Activated T-cell treated with anti-CD3 and anti-CD28 coated beads, Interleukin-2, amount 50 U/mL, for 4 hours (primary cell): ENCODE measurements around the gene FUS. TPM values are rescaled to one million over a fixed set of nuclear protein-coding genes. Genes with fewer than 3 reads are reported as not detected.
"Not testable (repeated sequence)": the region's sequence is repeated elsewhere in the genome, so short reads cannot be mapped to it uniquely, and the experiment has no call there.

ENCODE experiments used
- ATAC-seq, 2 donors: fragments of 200-7000 bp; cut with Tn5 transposase; one replicate each; pipeline ENCODE4 v1.10.0; 2021
- DNase-seq: peaks from one replicate; pipeline ENCODE4 v3.0.0-alpha.2; 2020
- H3K27me3 Mint-ChIP-seq: one replicate; pipeline ENCODE4 v1.8.0; 2021; ENCODE audit warnings: low read depth, mixed read lengths
- H3K36me3 Mint-ChIP-seq: one replicate; pipeline ENCODE4 v1.8.0; 2022; ENCODE audit warnings: mixed read lengths; ENCODE audit not compliant: insufficient read depth
- H3K4me1 Mint-ChIP-seq: one replicate; pipeline ENCODE4 v1.8.0; 2021; ENCODE audit warnings: low read depth, mixed read lengths
- H3K4me3 Mint-ChIP-seq: one replicate; pipeline ENCODE4 v1.8.0; 2021; ENCODE audit warnings: mild to moderate bottlenecking, moderate library complexity, mixed read lengths
- H3K9me3 Mint-ChIP-seq: one replicate; pipeline ENCODE4 v1.8.0; 2021; ENCODE audit warnings: mixed read lengths
- total RNA-seq, 3 donors: library from RNA; stranded (reverse); gene quantifications; one replicate each; pipeline ENCODE4 v1.2.1, GENCODE V29; 2021

The FUS gene
- total RNA-seq, 3 donors from 2014 or later: 783 to 850 (median 809) TPM

DNA sequence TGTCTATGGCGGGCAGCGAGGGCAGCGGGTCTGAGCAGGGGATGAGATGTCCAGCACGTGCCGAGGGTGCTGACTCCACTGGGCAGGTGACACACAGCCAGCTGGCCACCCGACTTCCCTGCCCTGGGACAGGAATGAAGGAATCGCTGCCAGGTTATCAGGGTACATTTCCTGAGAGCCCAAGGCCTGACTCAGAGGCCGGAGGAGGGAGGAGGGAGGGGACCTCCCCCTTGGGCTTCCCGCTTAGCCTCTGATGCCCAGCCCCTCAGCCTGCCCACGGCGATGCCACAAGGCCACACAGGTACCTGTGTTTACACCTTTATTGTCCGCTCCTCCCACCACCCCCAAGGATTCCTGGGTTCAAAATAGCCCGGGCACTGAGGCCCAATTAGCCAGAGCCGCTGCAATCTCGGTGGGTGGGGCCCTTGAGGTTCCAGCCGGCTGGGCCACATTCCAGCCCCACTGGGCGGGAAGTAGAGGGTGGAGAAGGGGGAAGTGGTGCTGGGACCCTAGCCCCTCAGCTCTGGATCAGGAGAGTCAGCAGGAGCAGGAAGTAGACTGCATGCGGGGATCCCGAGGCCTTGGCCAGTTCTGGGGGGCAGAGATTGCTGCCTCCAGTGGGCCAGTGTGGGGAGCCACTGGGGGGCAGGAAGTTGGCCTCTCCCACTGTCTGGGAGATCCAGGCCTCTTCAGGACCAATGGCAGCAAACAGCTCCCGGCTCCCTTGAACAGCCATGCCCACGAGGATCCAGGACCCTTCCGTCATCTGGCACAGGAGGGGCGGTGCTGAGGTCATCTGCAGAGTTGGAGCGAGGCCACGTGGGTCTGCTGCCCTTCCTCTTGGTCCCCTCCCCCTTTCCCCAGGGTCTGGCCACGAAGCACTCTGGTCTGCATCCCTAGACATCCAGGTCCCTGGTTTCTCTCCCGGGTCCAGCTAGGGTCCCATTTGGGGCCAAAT is 41.0 kb upstream of the FUS start:
- H3K36me3 Mint-ChIP-seq: no peaks in the 10 kb centered on the region
- H3K27me3 Mint-ChIP-seq: no peaks in the 10 kb centered on the region
- ATAC-seq: no peak
- H3K4me3 Mint-ChIP-seq: no peak overlapping the region
- H3K9me3 Mint-ChIP-seq: no peaks in the 10 kb centered on the region
- no peak for DNase-seq
- H3K4me1 Mint-ChIP-seq: peaks cover 5% of the 10 kb centered on the region

DNA sequence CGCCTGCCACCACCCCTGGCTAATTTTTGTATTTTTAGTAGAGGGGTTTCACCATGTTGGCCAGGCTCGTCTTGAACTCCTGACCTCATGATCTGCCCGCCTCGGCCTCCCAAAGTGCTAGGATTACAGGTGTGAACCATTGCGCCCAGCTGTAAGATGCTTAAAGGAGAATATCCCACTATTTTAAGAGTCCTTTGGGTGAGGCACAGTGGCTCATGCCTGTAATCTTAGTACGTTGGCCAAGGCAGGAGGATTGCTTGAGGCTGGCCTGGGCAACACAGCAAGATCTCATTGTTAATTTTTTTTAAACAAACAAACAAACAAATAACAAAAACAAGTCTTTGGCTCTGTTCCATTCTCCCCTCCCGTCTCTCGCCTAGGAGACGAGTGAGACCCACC is 38.9 kb upstream of the FUS start:
- DNase-seq, ATAC-seq: not testable (repeated sequence)

DNA sequence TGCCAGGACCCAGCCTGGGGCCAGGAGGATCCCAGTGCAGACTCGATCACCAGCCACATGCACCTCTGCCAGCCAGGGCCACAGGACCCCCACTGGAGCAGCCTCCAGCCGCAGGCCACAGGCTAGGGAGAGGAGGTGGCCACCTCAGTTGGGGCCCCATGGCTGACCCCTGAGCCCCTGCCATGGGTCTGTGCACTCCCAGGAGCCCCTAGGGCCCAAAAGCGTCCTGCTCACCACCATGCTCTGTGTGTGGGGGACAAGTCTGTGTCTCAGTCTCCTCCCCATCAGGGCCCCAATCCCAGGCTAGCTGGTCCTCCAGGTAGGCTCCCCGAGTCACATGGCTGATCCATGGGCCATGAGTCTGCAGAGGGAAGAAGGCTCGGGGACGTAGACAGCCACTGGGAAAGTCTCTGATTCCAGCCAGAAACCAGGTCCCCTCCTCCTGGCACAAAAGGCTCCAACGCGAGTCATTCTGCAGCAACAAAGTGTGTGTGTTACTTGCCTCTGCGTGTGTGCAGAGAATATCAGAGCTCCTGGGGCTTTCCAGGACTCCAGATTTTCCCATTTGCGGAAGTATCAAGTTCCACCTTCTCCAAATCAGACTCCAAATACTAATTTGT is 38.3 kb upstream of the FUS start:
- DNase-seq (no peak), ATAC-seq (no peak)
- H3K27me3 Mint-ChIP-seq: no peaks in the 10 kb centered on the region
- H3K4me1 Mint-ChIP-seq: peaks cover 6% of the 10 kb centered on the region
- H3K9me3 Mint-ChIP-seq: no peaks in the 10 kb centered on the region
- H3K36me3 Mint-ChIP-seq: no peaks in the 10 kb centered on the region
- peak overlapping the region; percentile 46 for H3K4me3 Mint-ChIP-seq

More for the DNA sequence above, 38.9 kb upstream of the FUS start:
- H3K4me3 Mint-ChIP-seq, H3K9me3 Mint-ChIP-seq, H3K4me1 Mint-ChIP-seq, H3K36me3 Mint-ChIP-seq, H3K27me3 Mint-ChIP-seq: not testable (repeated sequence)

DNA sequence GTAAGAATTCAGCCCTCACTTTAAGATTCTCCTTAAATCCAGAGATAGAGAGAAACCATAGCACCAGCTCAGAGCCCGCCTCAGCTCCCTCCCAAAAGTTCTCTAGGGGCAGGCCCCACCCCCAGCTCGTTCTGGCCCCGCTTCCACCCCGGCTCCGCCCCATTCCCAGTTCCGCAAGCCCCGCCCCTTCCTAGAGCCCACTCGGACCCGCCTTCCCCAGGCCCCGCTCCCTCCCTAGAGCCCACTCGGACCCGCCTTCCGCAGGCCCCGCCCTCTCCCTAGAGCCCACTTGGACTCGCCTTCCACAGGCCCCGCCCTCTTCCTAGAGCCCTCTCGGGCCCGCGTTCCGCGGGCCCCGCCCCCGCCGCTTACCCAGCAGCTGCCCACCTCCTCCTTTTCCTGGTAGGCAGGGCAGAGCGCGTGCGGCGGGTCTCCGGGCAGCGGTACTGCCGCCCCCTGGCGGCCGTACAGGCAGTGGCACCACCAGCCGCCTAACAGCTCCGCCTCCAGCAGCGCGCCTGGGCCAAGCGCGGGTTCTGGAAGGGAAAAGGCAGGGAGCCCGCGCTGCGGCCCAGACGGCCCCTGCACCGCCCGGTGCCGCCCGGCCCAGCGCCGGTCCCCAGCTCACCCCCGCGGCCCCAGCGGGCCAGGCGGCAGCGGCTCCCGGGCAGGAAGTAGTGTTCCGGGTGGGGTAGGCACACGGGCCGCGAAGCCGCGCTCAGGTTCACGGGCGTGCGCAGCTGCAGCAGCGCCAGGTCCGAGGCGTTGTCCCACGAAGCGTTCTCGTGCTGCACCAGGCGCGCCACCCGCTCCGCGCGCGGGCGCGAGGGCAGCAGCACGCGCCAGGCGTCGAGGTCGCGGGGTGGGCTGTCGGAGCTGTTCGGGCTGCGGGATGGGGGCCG is 37.6 kb upstream of the FUS start:
- DNase-seq (peak; percentile 97), ATAC-seq (peak; percentile 92 to 94)
- peak overlapping the region; percentile 46 for H3K4me3 Mint-ChIP-seq
- H3K4me1 Mint-ChIP-seq: peaks cover 6% of the 10 kb centered on the region
- no peaks in the 10 kb centered on the region for H3K9me3 Mint-ChIP-seq
- H3K27me3 Mint-ChIP-seq: no peaks in the 10 kb centered on the region
- H3K36me3 Mint-ChIP-seq: no peaks in the 10 kb centered on the region

DNA sequence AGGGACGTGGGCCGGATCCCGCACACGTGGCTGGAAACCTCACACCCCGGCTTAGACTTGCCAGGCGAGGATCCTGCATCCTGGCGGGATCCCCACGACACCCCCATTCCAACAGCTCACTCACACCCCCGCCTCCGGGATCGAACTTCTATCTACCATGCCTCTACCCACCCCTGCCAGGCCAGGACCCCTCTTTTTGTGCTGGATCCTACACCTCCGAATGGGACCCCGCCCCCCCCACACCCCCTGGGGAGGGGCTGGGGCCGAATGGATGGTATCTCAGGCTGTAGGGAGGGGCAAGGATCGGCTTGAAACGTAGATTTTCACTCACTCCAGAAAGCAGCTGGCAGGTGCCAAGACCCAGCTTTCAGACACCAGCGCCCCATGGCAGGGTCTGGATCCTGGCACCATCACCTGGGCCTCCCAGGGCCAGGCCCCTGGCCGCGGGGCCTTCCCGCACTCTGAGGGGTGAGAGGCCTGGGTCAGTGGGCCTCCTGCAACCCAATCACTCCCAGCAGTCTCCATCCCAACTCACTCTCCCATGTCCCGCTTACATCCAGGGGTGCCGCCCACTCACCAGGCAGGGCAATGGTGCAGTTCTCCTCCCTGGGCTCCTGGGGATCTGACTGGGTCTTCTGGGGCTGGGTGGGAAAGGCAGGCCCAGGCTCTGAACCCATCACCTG is 36.8 kb upstream of the FUS start:
- H3K4me3 Mint-ChIP-seq: peak overlapping the region; percentile 64
- H3K36me3 Mint-ChIP-seq: no peaks in the 10 kb centered on the region
- peaks cover 3% of the 10 kb centered on the region for H3K27me3 Mint-ChIP-seq
- DNase-seq: no peak
- H3K4me1 Mint-ChIP-seq: peaks cover 7% of the 10 kb centered on the region
- H3K9me3 Mint-ChIP-seq: no peaks in the 10 kb centered on the region
- no peak for ATAC-seq

DNA sequence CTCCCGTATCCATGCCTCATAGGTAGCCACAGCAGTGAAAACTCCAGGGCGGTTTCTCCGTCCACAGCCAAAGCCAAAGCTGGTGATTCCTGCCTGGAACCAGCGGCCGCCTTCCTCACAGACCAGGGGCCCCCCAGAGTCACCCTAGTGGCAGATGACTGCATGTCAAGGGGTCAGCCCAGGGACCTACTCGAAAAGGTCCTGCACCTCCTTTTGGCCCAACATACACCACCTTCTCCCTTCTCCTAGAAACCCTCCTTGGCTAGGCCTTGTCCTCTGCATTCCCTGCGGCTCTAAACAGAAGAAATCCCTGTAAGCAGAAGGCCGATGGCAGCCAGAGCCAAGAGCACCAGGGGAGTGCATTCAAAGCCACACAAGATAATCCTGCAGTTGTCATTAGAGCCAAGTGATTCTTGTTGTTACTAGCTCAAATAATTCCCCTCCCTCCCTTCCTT is 36.2 kb upstream of the FUS start:
- Mint-ChIP-seq H3K4me1 (peaks cover 7% of the 10 kb centered on the region), H3K36me3 (no peaks in the 10 kb centered on the region), H3K27me3 (peaks cover 3% of the 10 kb centered on the region), H3K4me3 (peak overlapping the region; percentile 64), H3K9me3 (no peaks in the 10 kb centered on the region)
- ATAC-seq (no peak), DNase-seq (no peak)

DNA sequence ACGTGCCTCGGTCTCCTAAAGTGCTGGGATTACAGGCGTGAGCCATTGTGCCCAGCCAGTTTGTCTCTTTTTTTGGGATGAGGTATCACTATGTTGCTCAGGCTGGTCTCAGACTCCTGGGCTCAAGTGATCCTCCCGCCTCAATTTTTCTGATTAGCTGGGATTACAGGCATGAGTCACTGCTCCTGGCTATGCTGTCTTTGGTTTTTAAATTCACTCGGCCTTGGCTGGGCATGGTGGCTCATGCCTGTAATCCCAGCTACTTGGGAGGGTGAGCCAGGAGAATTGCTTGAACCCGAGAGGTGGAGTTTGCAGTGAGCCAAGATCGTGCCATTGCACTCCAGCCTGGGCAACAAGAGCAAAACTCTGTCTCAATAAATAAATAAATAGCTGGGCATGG is 35.5 kb upstream of the FUS start:
- H3K4me3 Mint-ChIP-seq: peak overlapping the region; percentile 64
- not testable (repeated sequence) for H3K27me3 Mint-ChIP-seq, H3K36me3 Mint-ChIP-seq, ATAC-seq, DNase-seq, H3K9me3 Mint-ChIP-seq, H3K4me1 Mint-ChIP-seq

DNA sequence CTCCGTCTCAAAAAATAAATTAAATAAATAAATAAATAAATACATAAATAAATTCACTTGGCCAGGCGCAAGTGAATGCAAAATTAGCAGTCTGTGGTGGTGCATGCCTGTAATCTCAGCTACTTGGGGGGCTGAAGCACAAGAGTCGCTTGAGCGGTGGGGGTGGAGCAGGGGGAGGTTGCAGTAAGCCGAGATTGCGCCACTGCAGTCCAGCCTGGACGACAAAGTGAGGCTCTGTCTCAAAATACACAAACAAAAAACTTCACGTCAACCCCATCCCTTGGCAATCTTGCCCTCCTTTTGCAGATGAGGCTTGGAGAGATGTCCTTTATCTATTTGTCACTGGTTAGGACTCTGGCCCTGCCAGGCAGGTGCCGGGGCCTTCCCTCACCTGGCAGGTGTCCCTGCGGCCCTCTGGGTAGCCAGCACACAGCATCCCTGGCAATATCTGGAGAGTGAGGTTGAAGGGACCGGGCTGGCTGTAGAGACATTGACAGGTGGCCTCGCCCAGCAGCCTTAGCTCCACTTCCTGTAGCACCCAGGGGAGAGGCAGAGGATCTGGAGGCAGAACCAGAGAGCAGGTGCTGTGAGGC is 34.4 kb upstream of the FUS start:
- Mint-ChIP-seq H3K9me3 (no peaks in the 10 kb centered on the region), H3K4me3 (no peak overlapping the region), H3K4me1 (peaks cover 7% of the 10 kb centered on the region), H3K36me3 (no peaks in the 10 kb centered on the region), H3K27me3 (peaks cover 3% of the 10 kb centered on the region)
- ATAC-seq: no peak
- no peak for DNase-seq

DNA sequence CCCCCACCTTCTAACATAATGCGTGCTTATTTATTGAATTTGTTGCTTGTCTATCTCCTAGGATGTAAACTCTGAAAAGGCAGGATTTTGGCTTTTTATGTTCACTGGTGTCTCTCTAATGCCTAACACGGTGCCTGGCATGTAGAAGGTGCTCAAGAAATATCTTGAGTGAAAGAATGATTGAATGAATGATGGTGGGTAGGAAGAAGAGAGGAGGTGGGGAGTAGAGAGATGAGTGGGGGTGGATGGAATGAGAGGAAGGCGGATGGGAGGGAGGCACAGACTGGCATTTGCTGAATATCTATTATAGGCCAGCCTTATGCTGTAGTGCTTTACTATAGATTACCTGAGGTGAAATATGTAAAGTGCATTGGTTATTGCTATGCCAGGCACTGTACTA is 32.4 kb upstream of the FUS start:
- DNase-seq: no peak
- Mint-ChIP-seq H3K36me3 (no peaks in the 10 kb centered on the region), H3K9me3 (no peaks in the 10 kb centered on the region), H3K27me3 (peaks cover 4% of the 10 kb centered on the region), H3K4me1 (peaks cover 4% of the 10 kb centered on the region), H3K4me3 (no peak overlapping the region)
- ATAC-seq: no peak

DNA sequence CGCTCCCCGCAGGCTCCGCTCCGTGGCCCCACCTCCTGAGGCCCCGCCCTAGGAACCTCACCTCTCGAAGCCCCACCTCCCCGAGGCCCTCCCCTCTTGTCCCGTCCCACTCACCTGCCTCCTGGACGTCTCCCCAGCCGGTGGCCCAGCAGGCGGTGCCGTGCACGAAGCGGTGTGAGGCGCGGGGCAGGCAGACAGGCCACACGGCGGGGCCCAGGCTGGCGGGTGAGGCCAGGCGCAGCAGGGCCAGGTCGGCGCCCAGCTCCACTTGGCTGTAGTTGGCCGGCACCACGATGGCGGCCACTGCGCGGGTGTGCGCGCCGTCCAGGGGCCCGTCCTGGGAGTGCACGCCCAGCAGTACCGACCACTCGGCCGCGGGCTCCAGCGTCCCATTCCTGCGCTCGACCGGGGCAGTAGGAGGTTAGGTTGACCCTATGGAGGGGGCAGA is 31.6 kb upstream of the FUS start:
- Mint-ChIP-seq H3K4me1 (peaks cover 4% of the 10 kb centered on the region), H3K4me3 (no peak overlapping the region), H3K27me3 (peaks cover 4% of the 10 kb centered on the region), H3K9me3 (no peaks in the 10 kb centered on the region), H3K36me3 (no peaks in the 10 kb centered on the region)
- DNase-seq (no peak), ATAC-seq (no peak)

DNA sequence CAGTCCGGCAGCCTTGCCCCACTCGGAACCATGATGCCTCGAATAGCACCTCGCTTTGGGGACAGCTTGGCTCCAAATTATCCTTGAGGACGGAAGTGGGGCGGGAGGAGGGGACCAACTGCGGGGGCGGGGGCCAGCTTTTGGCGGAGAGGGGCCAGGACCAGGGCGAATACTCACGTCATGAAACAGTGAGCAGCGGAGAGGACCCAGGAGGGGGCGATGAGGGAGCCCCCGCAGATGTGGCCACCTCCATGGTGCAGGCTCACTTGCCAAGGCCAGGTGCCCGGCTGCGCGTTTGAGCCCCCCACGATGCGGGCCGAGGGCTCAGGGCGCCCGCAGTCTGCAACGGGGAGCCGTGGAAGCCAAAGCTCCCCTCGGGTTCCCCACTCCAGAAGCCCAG is 31.0 kb upstream of the FUS start:
- no peak overlapping the region for H3K4me3 Mint-ChIP-seq
- peaks cover 1% of the 10 kb centered on the region for H3K4me1 Mint-ChIP-seq
- ATAC-seq (no peak), DNase-seq (no peak)
- peaks cover 4% of the 10 kb centered on the region for H3K27me3 Mint-ChIP-seq
- H3K36me3 Mint-ChIP-seq: no peaks in the 10 kb centered on the region
- no peaks in the 10 kb centered on the region for H3K9me3 Mint-ChIP-seq

DNA sequence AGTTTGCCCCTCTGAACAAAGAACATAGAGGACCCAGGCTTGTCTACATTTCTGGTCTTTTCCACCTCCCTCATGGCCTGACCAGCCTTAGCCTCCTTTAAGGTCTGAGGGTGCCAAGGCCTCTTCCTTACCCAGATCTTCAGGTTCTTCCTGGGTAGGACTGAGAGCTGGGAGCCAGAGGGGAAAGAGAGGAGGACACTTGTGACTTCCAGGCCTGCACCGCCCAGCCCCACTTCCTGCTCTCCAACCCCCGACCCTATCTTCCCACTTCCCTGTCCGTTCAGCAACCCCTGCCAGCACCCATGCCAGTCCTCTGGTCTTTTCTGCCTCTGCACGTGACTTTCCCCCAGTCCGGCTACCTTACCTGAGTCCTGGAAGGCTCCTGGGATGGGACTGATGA is 30.6 kb upstream of the FUS start:
- H3K4me3 Mint-ChIP-seq: no peak overlapping the region
- H3K36me3 Mint-ChIP-seq: no peaks in the 10 kb centered on the region
- H3K9me3 Mint-ChIP-seq: no peaks in the 10 kb centered on the region
- peaks cover 4% of the 10 kb centered on the region for H3K27me3 Mint-ChIP-seq
- peaks cover 1% of the 10 kb centered on the region for H3K4me1 Mint-ChIP-seq
- DNase-seq: no peak
- no peak for ATAC-seq
